ENCODE results near the gene ATP11C.
"Not testable (repeated sequence)": the region's sequence is repeated elsewhere in the genome, so short reads cannot be mapped to it uniquely, and the experiment has no call there.

Gene ATP11C

DNA sequence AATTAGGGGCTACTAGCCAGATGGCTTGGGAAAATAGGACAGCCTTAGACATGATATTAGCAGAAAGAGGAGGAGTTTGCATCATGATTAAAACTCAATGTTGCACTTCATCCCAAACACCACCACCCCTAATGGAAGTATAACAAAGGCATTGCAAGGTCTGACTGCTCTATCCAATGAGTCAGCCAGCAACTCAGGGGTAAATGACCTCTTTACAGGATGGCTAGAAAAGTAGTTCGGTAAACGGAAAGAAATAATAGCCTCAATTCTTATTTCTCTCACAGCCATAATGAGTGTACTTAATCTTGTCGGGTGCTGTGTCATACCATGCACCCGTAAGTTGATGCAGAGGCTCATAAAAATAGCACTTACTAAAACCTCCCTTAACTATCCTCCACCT is 76.0 kb downstream of the ATP11C start:
- not testable (repeated sequence) for DNase-seq (ENCODE audit: low spot score)

DNA sequence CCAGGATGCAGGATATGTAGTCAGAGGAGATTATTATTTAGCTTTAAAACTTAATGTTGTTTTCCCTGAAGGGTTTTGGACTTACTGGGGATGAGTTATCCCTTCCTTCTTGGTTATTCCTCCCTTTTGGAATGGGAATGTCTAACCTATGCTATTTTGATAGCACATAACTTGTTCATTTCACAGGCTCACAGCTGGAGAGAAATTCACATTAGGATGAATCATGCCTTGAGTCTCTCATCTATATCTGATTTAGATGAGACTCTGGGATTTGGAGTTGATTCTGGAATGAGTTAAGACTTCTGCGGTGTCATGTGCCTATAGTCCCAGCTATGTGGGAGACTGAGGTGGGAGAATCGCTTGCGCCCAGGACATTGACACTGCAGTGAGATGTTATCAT is 81.1 kb downstream of the ATP11C start:
- DNase-seq (ENCODE audit: low spot score) = no peak

DNA sequence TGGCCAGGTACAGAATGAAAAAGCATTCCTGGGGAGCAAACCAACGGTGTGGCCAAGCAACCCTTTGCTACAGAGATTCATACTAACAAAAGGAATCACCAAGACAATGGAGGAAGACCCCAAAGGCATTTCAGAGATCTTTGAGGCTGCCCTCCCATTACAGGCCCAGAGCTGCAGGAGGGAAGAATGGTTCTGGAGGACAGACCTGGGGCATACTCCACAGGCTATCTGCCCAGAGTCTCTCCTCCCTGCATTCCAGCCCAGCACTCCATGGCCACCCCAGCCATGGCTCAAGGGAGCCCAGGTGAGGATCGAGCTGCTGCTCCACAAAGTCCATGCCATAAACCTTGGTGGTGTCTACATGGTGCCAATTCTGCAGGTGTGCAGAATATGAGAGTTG is 81.9 kb downstream of the ATP11C start:
- no peak for DNase-seq (ENCODE audit: low spot score)

DNA sequence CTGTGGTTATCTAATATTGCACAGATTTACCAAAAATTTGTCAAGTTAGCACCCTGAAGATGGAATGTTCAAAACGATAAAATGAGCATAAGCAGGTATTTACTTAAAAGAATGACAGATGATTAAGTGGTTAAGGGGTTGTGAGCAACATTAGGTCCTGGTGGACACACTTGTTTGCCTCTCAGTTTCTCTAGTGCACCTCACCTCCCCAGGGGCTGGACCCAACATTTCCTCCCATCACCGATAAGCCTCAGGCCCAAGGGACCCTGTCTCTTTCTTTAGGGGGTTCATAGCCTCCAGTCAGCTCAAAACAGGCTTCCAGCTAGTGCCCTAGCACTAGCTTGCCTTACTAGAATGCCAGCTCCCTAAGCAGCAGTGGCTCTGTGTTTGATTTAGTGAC is 88.0 kb downstream of the ATP11C start:
- DNase-seq (ENCODE audit: low spot score) = no peak

DNA sequence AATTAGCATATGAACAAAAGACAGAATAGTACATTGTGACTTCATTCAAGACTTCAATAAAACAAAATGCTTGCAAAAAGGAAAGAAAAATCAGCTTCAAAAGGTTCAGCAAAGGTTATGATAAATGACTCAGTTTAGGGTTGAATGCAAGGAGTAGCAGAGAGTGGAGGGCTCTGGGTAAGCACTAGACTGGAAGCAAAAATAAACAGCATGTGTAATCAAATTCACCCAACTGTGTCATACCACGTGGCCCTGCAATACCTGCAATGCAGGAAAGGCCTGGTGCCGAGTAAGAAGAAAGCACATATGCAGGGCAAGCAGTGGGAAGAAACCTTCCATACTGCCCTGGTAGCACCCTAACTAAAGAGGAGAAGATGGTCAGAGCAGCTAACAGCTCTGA is 88.7 kb downstream of the ATP11C start:
- DNase-seq (ENCODE audit: low spot score) = no peak

DNA sequence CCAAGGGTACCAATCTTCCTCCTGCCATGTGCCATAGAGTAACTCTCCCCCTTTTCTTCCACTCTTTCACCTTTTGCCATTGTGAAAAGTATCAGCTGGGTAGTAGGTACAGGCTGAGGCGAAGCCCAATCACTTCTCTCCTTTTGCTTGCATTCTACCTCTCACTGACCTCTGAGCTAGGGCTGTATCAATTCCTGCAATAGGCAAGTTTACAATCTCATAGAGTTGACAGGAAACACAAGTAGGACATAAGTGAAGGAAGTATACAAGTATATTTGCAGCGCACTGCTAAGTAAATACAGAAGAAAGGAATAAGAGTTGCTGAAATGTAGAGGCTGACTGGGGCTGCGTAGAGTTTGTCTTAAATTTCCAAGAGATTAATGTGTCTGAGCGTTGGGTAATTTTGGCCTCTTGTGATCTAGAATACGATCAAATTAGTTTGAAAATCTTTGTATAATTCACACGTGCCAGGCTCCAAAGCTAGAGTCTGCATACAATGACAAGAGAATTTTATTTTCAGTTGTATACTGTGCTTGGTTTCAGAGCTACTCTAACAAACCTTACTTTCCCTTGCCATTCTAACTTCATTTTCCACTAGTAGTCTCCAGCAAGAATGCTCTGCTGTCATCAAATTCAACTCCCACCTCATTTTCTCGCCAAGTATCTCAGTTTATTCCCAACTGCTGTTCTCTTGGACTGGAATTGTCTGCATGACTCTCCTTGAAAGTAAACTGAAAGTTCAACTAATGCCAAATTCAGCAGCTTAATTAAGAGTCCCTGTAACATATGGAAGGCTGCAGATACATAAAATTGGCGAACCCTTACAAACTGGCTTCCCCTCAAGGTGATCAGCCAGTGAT is 90.3 kb downstream of the ATP11C start:
- DNase-seq (ENCODE audit: low spot score) = no peak

DNA sequence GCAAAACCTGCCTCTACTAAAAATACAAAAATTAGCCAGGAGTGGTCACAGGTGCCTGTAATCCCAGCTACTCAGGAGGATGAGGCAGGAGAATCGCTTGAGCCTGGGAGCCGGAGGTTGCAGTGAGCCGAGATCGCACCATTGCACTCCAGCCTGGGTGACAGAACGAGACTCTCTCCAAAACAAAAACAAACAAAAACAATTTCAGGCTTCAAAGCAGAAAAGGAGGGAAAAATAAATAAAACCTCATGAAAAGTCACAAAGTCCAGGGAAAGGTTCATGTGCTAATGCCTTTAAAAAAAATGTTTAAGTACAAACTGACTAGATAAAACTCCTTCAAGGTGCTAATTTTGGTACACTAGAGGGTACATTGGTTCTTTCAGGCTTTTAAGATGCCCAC is 96.5 kb downstream of the ATP11C start:
- not testable (repeated sequence) for DNase-seq (ENCODE audit: low spot score)

DNA sequence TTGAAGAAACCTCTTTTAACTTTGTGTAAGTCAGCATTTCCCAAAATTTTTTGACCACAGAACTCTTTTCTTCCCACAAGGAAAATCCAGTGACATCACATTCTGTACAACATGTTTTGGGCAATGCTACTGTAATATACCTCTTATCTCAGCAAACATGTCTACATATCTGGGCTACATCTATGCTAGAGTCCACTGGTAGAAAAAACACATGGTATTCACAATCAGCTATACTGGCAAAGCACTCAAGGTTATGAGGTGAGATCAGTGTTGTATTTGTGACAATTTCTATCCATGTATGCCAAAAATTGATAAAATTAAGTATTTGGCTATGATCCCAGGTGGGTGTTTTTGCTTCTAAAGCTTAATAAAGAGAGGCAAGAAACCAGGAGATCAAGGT is 98.0 kb downstream of the ATP11C start:
- DNase-seq (ENCODE audit: low spot score) = no peak

DNA sequence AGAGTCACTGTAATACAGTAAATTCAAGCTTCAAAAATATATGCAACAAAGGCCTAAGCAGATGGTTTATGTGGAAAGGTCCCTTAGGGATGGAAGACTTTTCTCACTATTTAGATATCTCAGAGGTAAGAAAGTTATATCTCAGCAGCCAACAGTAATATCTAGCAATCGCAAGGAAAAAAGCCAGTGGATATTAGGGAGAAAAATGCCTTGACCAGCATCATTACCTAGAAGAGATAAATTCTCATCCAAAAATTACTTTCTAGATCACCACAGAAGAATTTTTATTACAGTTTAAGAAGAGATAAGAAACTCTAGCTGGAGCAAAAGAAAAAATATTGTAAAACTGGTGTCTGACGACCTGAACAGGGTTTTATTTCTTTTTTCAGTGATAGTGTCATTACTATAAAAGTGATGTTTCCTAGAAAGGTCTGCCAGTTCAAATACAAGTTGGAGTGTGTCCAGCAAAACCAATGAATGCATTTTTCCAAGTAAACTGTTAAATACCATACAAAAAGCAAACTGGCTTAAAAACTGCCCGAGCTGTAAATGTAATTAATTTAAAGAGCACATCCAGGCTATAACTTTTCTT is 100.0 kb downstream of the ATP11C start:
- DNase-seq (ENCODE audit: low spot score) = no peak

DNA sequence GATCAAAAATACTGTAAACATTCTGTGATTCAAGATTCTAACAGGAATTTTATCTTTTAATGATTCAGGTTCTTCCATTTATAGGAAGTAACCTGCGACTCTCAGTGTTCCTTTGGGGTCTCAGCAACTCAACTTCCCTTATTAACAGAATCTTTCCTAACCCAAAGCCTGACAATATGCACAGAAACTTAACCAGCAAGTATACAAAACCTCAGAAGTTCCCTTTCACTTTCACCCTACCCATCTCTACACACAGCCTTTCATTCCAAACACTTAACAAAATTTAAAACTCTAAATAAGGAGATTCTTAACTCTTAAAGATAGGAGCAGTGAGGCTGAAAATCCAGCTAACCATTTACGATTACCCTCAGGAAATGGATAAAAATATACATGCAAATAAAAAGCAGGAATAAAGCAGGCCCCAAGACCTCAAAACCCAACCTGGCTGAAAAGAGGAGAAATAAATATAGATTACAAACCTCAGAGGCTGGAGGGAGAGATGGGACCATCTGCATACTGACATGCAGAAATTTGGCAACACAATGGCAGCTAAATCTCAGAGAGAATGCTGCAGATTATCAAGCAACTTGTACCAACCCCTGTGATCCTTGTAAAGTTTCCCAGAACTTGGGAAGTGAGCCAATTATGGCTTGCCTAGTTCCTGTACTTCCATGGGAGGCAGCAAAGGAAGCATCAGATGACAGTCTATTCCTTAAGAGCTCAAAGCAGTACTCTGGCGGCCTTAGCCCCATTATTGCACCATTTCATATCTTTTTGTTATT is 101.0 kb downstream of the ATP11C start:
- no peak for DNase-seq (ENCODE audit: low spot score)

DNA sequence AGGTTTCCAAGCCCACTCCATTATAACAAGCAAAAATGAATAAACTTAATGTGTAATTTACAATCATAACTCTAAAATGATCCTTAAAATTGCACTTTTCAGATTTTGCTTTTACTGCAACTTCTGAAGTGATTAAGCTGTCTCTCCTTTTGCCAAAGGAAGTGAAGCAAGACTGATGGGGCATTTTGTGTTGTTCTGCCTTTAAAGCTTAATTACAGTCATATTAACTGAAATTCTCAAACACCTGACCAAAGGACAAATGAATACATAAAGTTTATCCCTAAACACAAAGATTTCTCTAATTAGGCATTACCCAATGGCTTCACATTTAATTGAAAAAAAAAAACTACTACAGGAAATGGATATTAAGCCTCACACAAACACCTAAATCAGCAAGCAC is 101.8 kb downstream of the ATP11C start:
- DNase-seq (ENCODE audit: low spot score) = no peak

DNA sequence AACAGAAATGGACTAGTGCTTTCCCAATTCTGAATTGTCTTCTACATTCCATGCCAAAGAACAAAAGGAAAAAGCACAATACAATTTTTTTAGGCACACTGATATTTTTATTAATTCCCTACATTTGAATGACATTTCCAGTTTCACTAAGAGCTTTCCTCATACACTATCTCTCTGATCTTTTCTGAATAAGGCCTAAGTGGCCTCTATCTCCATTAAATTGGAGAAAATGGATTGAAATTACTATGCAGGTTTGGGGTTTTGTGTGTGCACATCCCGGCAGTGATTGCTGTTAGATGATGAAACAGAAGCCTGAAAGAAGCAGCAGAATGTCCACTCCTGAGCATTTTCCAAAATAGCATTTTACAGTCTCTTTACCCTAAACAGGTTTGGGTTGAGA is 104.0 kb downstream of the ATP11C start:
- DNase-seq (ENCODE audit: low spot score) = no peak

DNA sequence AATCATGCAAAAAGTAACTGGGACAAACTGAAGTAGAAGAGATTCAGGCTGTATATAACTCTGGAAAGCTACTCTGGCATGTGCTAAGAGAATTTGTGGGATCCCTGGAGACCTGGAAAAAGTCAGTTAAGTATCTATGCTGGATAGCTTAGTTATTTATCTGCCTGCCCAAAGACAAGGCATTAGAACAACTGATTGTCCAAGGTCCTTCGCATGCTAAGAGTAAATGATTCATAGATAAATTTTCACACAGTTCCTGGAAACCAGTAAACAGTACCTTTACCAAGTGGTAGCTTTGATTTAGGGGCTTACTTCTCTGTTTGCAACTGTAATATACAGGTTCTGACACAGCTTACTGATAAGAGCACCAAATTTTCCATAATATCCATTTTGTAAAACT is 104.8 kb downstream of the ATP11C start:
- no peak for DNase-seq (ENCODE audit: low spot score)

DNA sequence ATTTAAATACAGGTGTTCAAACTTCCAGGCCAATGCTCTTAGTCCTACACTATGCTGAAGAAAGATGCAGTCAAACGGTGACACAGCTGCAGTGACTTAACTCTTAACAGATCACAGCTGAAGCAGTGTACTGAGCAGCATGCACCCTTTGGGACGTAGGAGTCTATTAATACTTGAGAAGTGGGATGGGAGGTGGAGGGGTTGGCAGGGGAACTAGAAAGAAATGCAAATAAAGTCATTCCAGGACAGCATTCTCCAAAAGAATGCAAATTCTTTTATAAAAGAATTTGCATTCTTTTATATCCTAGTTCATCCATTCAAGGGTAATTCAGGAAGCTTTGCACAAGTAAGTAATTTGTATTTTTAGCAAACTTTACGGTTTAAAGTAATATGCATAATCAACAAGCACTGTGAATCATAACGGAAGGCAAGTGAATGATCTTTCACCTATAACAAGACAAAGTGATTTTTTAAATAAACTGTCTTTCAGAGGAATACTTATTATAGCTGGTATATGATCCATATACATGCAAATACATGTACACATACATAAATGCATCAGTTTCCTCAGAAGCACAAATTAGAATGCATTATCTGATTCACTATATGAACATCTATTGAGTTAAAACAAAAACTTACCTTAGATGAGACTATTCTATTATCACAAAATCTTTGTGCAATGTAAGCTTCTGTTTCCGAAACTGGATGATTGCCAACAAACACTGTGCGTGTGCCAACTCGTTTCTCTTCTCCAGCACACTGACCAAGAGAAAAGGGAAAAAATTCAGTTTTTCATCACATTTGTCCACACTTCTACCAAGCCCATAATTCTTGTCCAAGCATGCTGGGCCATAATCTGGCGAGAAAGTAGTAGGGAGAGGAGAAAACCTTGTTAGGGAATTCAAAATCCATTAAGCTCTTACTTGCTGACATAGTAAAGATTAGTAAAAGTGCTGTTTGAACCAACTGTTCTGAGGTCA is 106.5 kb downstream of the ATP11C start:
- no peak for DNase-seq (ENCODE audit: low spot score)

DNA sequence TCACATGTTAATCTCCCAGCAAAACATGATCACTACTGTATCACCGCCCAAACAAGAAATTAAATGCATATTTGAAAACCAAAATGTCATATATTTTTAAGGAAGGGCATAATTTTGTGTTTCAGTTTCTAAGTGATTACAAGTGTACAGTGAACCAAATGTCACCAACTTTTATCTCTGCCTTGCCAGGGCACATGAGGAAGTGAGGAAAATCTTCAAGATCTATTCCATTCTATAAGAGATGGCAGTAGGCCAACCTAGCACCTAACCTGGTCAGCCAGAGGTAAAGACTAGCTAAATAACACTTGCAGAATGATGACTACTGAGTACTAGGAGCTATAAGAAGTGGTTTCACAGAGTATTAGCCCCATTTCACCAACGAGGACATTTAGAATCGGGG is 107.2 kb downstream of the ATP11C start:
- DNase-seq (ENCODE audit: low spot score) = no peak

DNA sequence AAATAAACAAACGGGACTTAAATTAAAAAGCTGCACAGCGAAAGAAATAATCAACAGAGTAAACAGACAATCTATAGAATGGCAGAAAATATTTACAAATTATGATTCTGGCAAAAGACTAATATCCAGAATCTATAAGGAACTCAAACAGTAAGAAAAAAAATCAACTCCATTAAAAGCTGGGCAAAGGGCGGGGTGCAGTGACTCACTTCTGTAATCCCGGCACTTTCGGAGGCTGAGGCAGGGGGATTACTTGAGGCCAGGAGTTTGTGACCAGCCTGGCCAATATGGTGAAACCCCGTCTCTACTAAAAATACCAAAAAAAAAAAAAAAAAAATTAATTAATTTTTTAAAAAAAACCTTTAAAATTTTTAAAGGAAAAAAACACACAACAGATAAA is 109.0 kb downstream of the ATP11C start:
- DNase-seq (ENCODE audit: low spot score) = no peak

DNA sequence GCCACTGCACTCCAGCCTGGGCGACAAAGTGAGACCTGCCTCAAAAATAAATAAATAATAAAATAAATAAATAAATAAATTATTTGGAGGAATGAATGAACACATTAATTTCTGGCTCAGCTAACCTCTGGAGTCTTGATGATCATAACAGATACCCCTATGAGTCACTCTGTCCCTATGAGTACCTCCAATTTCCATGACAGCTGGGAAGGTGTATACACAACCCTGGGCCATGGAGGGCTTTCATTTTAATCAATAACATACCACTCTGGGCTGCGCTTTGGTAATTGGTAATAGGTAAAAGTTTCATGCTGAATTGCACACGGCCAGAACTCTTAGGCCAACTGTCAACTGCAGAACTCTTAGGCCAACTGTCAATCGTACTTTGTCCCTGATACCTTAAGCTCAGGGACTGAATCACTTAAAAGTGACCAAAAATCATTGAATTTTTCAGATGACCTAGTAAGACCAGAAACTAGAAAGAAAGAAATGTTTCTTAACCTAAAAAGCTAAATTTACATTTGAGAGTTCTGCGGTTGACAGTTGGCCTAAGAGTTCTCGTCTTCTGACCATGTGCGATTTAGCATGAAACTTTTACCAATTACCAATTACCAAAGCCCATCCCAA is 112.4 kb downstream of the ATP11C start:
- DNase-seq (ENCODE audit: low spot score) = no peak

DNA sequence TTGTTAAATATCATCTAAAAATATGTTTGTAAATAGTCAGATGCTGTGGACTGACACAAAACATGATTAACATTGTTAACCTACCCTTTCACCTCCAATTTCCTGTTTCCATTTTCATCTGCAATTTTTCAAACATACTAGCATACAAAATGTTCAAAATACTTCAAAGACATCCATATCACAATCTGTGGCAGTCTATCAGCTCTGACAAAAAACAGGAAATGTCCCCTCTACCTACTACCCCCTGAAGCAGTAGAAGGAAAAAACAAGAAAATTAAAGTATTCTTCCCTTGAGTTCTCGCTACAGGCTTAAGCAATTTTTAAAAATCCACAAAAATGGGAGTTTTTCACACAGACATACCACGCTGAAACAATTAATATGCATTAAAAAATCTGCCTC is 116.6 kb downstream of the ATP11C start:
- no peak for DNase-seq (ENCODE audit: low spot score)

DNA sequence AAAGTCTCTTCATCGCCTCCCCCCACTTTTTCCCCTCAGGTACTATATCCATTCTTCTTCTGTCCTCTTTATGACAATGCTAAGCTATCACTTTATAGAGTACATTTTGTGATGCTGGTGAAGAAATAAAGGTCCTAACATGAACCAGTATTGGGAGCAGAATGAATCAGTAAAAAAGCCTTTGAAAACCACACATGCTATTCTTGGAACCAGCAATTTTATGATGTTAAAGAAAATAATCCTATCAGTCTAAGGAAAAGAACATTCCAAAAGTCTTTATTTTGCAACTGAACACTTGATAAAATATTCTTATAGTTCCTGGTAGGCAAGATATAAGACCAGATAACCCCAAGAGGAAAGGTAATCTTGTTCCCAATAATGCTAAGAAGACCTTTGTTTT is 117.1 kb downstream of the ATP11C start:
- DNase-seq (ENCODE audit: low spot score) = no peak

DNA sequence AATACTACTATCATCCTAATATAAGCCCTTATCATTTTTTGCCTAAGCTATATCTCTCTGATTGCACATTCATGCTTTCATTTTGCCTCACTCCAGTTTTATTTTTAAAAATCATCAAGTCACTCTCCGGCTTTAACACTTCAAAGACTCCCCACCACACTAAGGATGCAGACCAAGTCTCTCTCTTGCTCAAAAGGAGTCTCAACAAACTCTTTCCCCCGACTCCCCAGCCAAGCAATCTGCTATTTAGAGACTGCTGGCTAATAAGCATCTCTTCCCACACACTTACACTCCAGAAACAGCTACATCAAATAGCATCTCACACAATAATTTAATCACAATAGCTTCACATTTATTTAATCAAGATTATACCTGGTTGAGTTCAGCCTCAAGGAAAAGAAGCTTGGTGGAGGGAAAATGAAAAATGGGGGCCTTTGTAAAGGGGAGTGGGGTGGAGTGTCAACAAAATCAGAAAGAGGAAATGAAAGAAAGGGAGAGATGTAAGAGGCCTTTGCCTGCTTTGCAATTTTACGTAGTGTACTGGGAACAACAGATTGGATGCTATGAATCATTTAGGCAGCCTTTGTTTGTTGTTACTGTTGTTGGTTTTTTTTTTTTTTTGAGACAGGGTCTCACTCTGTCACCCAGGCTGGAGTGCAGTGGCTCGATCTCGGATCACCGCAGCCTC is 120.8 kb downstream of the ATP11C start:
- DNase-seq (ENCODE audit: low spot score) = no peak

DNA sequence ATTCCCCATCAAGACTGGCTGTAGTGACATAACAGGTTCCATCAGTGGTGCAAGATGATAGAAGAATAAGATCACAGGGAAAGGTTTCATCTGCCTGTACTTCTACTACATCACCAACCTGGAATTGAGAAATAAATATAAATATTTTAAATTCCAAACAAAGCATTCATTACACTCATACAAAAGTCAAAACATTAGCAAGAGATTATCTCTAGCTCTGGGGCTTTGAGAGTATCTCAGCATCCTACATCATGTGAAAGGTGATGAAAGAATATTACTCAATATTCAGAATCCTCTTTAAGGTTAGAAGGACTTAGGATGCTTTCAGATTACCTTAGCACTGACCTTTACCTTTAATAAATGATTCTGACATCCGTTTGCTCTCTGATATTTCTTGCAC is 128.4 kb downstream of the ATP11C start:
- DNase-seq (ENCODE audit: low spot score) = no peak

All from RKO (cell line).